SK-N-SH (cell line): ENCODE measurements around the gene ANKS6. TPM values are rescaled to one million over a fixed set of nuclear protein-coding genes. Genes with fewer than 3 reads are reported as not detected.
"Not testable (repeated sequence)": the region's sequence is repeated elsewhere in the genome, so short reads cannot be mapped to it uniquely, and the experiment has no call there.

Experiments used
- CTCF ChIA-PET: fragments of 300-600, 350-600 bp; formaldehyde crosslinking; extraction: SDS; loops from one replicate; lab custom pipeline; 2021; lab: Yijun Ruan, JAX
- POLR2A ChIA-PET: fragments of 350-600 bp; sonication (Branson Sonifier 250); formaldehyde crosslinking; extraction: SDS; loops from one replicate; lab custom pipeline; 2020; ENCODE audit warnings: antibody characterized with exemption, inconsistent platforms; lab: Yijun Ruan, JAX
- DNase-seq: peaks from one replicate; pipeline ENCODE4 v3.0.0; 2012
- H2AFZ ChIP-seq: fragments of 200-600 bp; sonication (generic); 2 replicates; pipeline ENCODE4 v1.8.1; 2016; ENCODE audit warnings: antibody characterized with exemption, mild to moderate bottlenecking, low read depth
- H3F3A ChIP-seq: fragments of 200-600 bp; sonication (generic); replicated peaks from 2 replicates; pipeline ENCODE3; 2016; ENCODE audit warnings: antibody characterized with exemption, mild to moderate bottlenecking; ENCODE audit not compliant: insufficient read depth
- H3K27ac ChIP-seq, 2 experiments: fragments of 200-500 bp in 1 of 2; fragments of 200-600 bp in 1 of 2; sonication (Bioruptor generic) in 1 of 2; sonication (generic), shearing (Covaris generic) in 1 of 2; 2 replicates each; pipeline versions ENCODE4 v1.5.1 to v1.6.1; 2014 to 2016; ENCODE audit warnings: low read depth in 2 of 2, inconsistent platforms in 1 of 2, low read length in 1 of 2, mild to moderate bottlenecking in 1 of 2, mixed read lengths in 1 of 2
- H3K27me3 ChIP-seq: fragments of 200-600 bp; sonication (generic), shearing (Covaris generic); 2 replicates; pipeline ENCODE4 v1.6.1; 2016; ENCODE audit warnings: mixed run types; ENCODE audit not compliant: insufficient read depth
- H3K36me3 ChIP-seq, 2 experiments: fragments of 200-500 bp in 1 of 2; fragments of 200-600 bp in 1 of 2; sonication (Bioruptor generic) in 1 of 2; sonication (generic) in 1 of 2; replicated peaks in 1 of 2; 2 replicates each; pipeline versions ENCODE3 to v1.5.1; 2014 to 2016; ENCODE audit warnings: low read length in 1 of 2, mild to moderate bottlenecking in 1 of 2; ENCODE audit not compliant: insufficient read depth in 2 of 2, control insufficient read depth in 1 of 2
- H3K4me1 ChIP-seq, 2 experiments: fragments of 200-500 bp in 1 of 2; fragments of 200-600 bp in 1 of 2; sonication (Bioruptor generic) in 1 of 2; sonication (generic), shearing (Covaris generic) in 1 of 2; 2 replicates each; pipeline versions ENCODE4 v1.5.1 to v1.6.1; 2014 to 2016; ENCODE audit warnings: low read depth in 1 of 2, low read length in 1 of 2, mixed run types in 1 of 2; ENCODE audit not compliant: insufficient read depth in 2 of 2, control insufficient read depth in 1 of 2
- H3K4me2 ChIP-seq: fragments of 200-600 bp; sonication (generic), shearing (Covaris generic); 2 replicates; pipeline ENCODE4 v1.6.1; 2017; ENCODE audit warnings: mixed run types
- H3K4me3 ChIP-seq, 2 experiments: fragments of 200-500 bp in 1 of 2; fragments of 200-600 bp in 1 of 2; sonication (Bioruptor generic) in 1 of 2; sonication (generic), shearing (Covaris generic) in 1 of 2; 2 replicates each; pipeline versions ENCODE4 v1.5.1 to v1.8.1; 2014 to 2016; ENCODE audit warnings: low read depth in 2 of 2, inconsistent platforms in 1 of 2, low read length in 1 of 2, mild to moderate bottlenecking in 1 of 2, mixed read lengths in 1 of 2, moderate library complexity in 1 of 2
- H3K79me2 ChIP-seq: fragments of 200-600 bp; sonication (generic); 2 replicates; pipeline ENCODE4 v1.8.1; 2017; ENCODE audit warnings: mild to moderate bottlenecking; ENCODE audit not compliant: insufficient read depth
- H3K9ac ChIP-seq: fragments of 200-600 bp; sonication (generic); 2 replicates; pipeline ENCODE4 v1.6.1; 2017; ENCODE audit warnings: mixed run types
- H3K9me2 ChIP-seq: fragments of 200-600 bp; sonication (generic); 2 replicates; pipeline ENCODE4 v1.6.1; 2017; ENCODE audit warnings: mixed run types
- H3K9me3 ChIP-seq: fragments of 200-600 bp; sonication (generic); 2 replicates; pipeline ENCODE4 v1.6.1; 2017; ENCODE audit warnings: mixed run types, mild to moderate bottlenecking, moderate library complexity
- H4K20me1 ChIP-seq: fragments of 200-600 bp; sonication (generic); 2 replicates; pipeline ENCODE4 v1.6.1; 2017; ENCODE audit warnings: mild to moderate bottlenecking, mixed run types; ENCODE audit not compliant: insufficient read depth
- MEF2A ChIP-seq: IDR thresholded peaks from 2 replicates; pipeline ENCODE4 v1.4.0; 2012; ENCODE audit warnings: low read depth, borderline replicate concordance
- POLR2AphosphoS5 ChIP-seq: IDR thresholded peaks from 2 replicates; pipeline ENCODE4 v1.6.1; 2012; ENCODE audit warnings: low read depth, low read length
- TAF1 ChIP-seq: IDR thresholded peaks from 2 replicates; pipeline ENCODE4 v1.6.1; 2012; ENCODE audit warnings: low read depth, mild to moderate bottlenecking, low read length, moderate library complexity, borderline replicate concordance
- USF2 ChIP-seq: fragments of 150-350 bp; IDR thresholded peaks from 2 replicates; pipeline ENCODE4 v1.6.1; 2017; ENCODE audit warnings: antibody characterized with exemption, low read length, low read depth, borderline replicate concordance
- YY1 ChIP-seq: IDR thresholded peaks from 2 replicates; pipeline ENCODE4 v1.4.0; 2012; ENCODE audit warnings: low read depth, mild to moderate bottlenecking
- ZBTB33 ChIP-seq: IDR thresholded peaks from 2 replicates; pipeline ENCODE4 v1.4.0; 2012; ENCODE audit warnings: low read depth, borderline replicate concordance
- WGBS: methylation state at CpG from one replicate; pipeline ENCODE4 v1.1.6; 2017; ENCODE audit warnings: low lambda C conversion rate; 5-methylcytosine and 5-hydroxymethylcytosine counted together
- polyA plus RNA-seq, 3 experiments: library from polyadenylated mRNA; depleted of rRNA; stranded (reverse); fragments of >200 nt; gene quantifications; 2 replicates each; pipeline ENCODE4 v1.2.3, GENCODE V29; 2012

The ANKS6 gene
- polyA plus RNA-seq, 1 of the 3 experiments (the other 2 are of a cell fraction): 29.3 TPM

- DNase-seq: no peak
- Histone ChIP-seq H4K20me1 (no peaks in the 10 kb centered on the region), H3K27ac (no peak overlapping the region), H3K27me3 (no peaks in the 10 kb centered on the region; the same call in 1 of the 2 replicates), H3K4me2 (no peak overlapping the region), H3K9me3 (no peaks in the 10 kb centered on the region), H3K9me2 (no peaks in the 10 kb centered on the region), H3K79me2 (no peaks in the 10 kb centered on the region), H3F3A (no peaks in the 10 kb centered on the region), H3K36me3 (no peaks in the 10 kb centered on the region), H3K4me1 (no peaks in the 10 kb centered on the region), H3K4me3 (no peak overlapping the region), H3K9ac (no peak overlapping the region), H2AFZ (no peak overlapping the region)
- ChIA-PET CTCF (no interaction called here), POLR2A (no interaction called here)
- 37% methylated on average over 7 of the region's 7 CpGs for WGBS
- TF ChIP-seq POLR2AphosphoS5 (no peak), ZBTB33 (no peak), YY1 (no peak), TAF1 (no peak), USF2 (no peak), MEF2A (no peak)
These were observed 109.1 kb downstream of the ANKS6 start for GRCh38 chr9:98686961-98687855.

GRCh38 chr9:98684816-98685215, 111.5 kb downstream of the ANKS6 start:
- H2AFZ ChIP-seq, POLR2A ChIA-PET, H3K9me3 ChIP-seq, H3K4me3 ChIP-seq, H3K27ac ChIP-seq, H3F3A ChIP-seq, H3K4me1 ChIP-seq, H3K4me2 ChIP-seq, DNase-seq, H3K36me3 ChIP-seq, H3K27me3 ChIP-seq, H4K20me1 ChIP-seq, H3K9ac ChIP-seq, H3K79me2 ChIP-seq, H3K9me2 ChIP-seq: not testable (repeated sequence)
- CTCF ChIA-PET: interaction anchor here (0.7 to 0.8 kb wide), 2 partner anchors 8 to 369 kb away, joined by 3 to 4 read pairs; no protein-coding TSS in a partner anchor
- WGBS: no CpG with 5 or more reads among the region's 2 CpGs

Other genes starting within 250 kb of the ANKS6 start
- not detected in 2 replicates for gene GABBR2, start 87.6 kb downstream of the ANKS6 start, polyA plus RNA-seq (2012; rRNA removed)
- gene GALNT12, start 11.1 kb upstream of the ANKS6 start, polyA plus RNA-seq (2012; rRNA removed): 7.4 TPM in 2 replicates
- 0.76 and 0.84 TPM in 2 replicates for gene COL15A1, start 147.4 kb upstream of the ANKS6 start, polyA plus RNA-seq (2012; rRNA removed)